OCI-LY7 (cell line): ENCODE results near the gene RNF8. TPM values are rescaled to one million over a fixed set of nuclear protein-coding genes. Genes with fewer than 3 reads are reported as not detected.

Source experiments
- BruUV-seq: library from RNA; stranded (reverse); fragments of 400-500 nt; replicated peaks from 2 replicates; lab custom pipeline; 2021; lab: Mats Ljungman, UMichigan
- CTCF ChIA-PET: fragments of 300-600 bp; sonication (Branson Sonifier 250); formaldehyde crosslinking; loops from one replicate; lab custom pipeline; 2022; ENCODE audit warnings: antibody characterized with exemption; ENCODE audit not compliant: unreplicated experiment; lab: Charles Lee
- POLR2A ChIA-PET: fragments of 300-600 bp; sonication (Branson Sonifier 250); formaldehyde crosslinking; loops from one replicate; lab custom pipeline; 2022; ENCODE audit warnings: antibody characterized with exemption; lab: Charles Lee
- DNase-seq: peaks from one replicate; pipeline ENCODE4 v3.0.0-alpha.2; 2015; ENCODE audit warnings: low spot score
- H2AFZ ChIP-seq: fragments of 200-600 bp; sonication (generic), shearing (Covaris generic); 2 replicates; pipeline ENCODE4 v1.6.1; 2014; ENCODE audit warnings: mild to moderate bottlenecking, antibody characterized with exemption, low read length, moderate library complexity
- H3K27ac ChIP-seq: fragments of 200-600 bp; sonication (generic); 2 replicates; pipeline ENCODE4 v1.5.1; 2014; ENCODE audit warnings: mixed run types, low read depth, mild to moderate bottlenecking, moderate library complexity, low read length, inconsistent platforms; ENCODE audit not compliant: poor library complexity, severe bottlenecking
- H3K36me3 ChIP-seq: fragments of 200-600 bp; sonication (generic); 2 replicates; pipeline ENCODE4 v1.6.1; 2014; ENCODE audit warnings: mild to moderate bottlenecking, antibody characterized with exemption, low read length, moderate library complexity, mixed read lengths; ENCODE audit not compliant: insufficient read depth
- H3K4me1 ChIP-seq: fragments of 200-600 bp; sonication (generic); 2 replicates; pipeline ENCODE4 v1.5.1; 2014; ENCODE audit warnings: mild to moderate bottlenecking, low read length; ENCODE audit not compliant: insufficient read depth, poor library complexity, severe bottlenecking
- H3K4me2 ChIP-seq: fragments of 200-600 bp; sonication (generic); 2 replicates; pipeline ENCODE4 v1.6.1; 2014; ENCODE audit warnings: mild to moderate bottlenecking, low read length
- H3K4me3 ChIP-seq: fragments of 200-600 bp; sonication (generic); 2 replicates; pipeline ENCODE4 v1.5.1; 2014; ENCODE audit warnings: mild to moderate bottlenecking, low read depth, low read length; ENCODE audit not compliant: poor library complexity, severe bottlenecking
- H3K79me2 ChIP-seq: fragments of 200-600 bp; sonication (generic); 2 replicates; pipeline ENCODE4 v1.6.1; 2016; ENCODE audit warnings: low read depth, mild to moderate bottlenecking, low read length, moderate library complexity, mixed read lengths; ENCODE audit not compliant: insufficient read depth
- H3K9me2 ChIP-seq: fragments of 200-600 bp; sonication (generic); 2 replicates; pipeline ENCODE4 v1.6.1; 2016; ENCODE audit warnings: mild to moderate bottlenecking, low read length, mixed read lengths; ENCODE audit not compliant: insufficient read depth
- H3K9me3 ChIP-seq: fragments of 200-600 bp; sonication (generic); 2 replicates; pipeline ENCODE4 v1.6.1; 2014; ENCODE audit warnings: mild to moderate bottlenecking, mixed run types, low read length, mixed read lengths
- H4K20me1 ChIP-seq: fragments of 200-600 bp; sonication (generic); 2 replicates; pipeline ENCODE4 v1.6.1; 2014; ENCODE audit warnings: mild to moderate bottlenecking, antibody characterized with exemption, low read length, moderate library complexity, mixed read lengths; ENCODE audit not compliant: insufficient read depth
- CTCF ChIP-seq: fragments of 200-600 bp; sonication (generic); conservative IDR thresholded peaks from 2 replicates; pipeline ENCODE4 v1.5.1; 2014; ENCODE audit warnings: mild to moderate bottlenecking, antibody characterized with exemption, low read length, moderate library complexity, mixed read lengths
- EZH2phosphoT487 ChIP-seq: fragments of 200-600 bp; sonication (generic); IDR thresholded peaks from 2 replicates; pipeline ENCODE4 v1.6.1; 2018; ENCODE audit warnings: low read depth, borderline replicate concordance, mild to moderate bottlenecking, mixed run types, antibody characterized with exemption, low read length, moderate library complexity, mixed read lengths
- intact Hi-C: fragments of 100-400 bp; cut with micrococcal nuclease; formaldehyde crosslinking; loops from one replicate; pipeline ENCODE4 v1.10.0; 2022; ENCODE audit not compliant: unreplicated experiment
- total RNA-seq, 2 experiments: library from RNA; depleted of rRNA in 1 of 2; stranded (reverse); fragments of >200 nt in 1 of 2; shearing (Covaris generic) in 1 of 2; gene quantifications; 2 replicates each; pipeline ENCODE4 v1.2.3, GENCODE V29; 2014 to 2022

Gene RNF8
- total RNA-seq, 2 experiments from 2014 or later = 19.7 to 21.8 TPM

- ChIA-PET CTCF (interaction anchor here (1.4 kb wide), 1 partner anchor 14 kb away, joined by 3 read pairs; no protein-coding TSS in a partner anchor), POLR2A (interaction anchor here (0.6 kb wide), 1 partner anchor 27 kb away, joined by 3 read pairs; no protein-coding TSS in a partner anchor)
- no peak overlapping the region for H2AFZ ChIP-seq
- H3K27ac ChIP-seq = no peak overlapping the region
- intact Hi-C loops = no loop called here
- BruUV-seq = no TSS peak
- H3K9me3 ChIP-seq = no peaks in the 10 kb centered on the region
- no peaks in the 10 kb centered on the region for H3K4me1 ChIP-seq
- no peak for DNase-seq
- H3K9me2 ChIP-seq = no peaks in the 10 kb centered on the region
- H3K4me2 ChIP-seq = no peak overlapping the region
- H3K4me3 ChIP-seq = no peak overlapping the region
- no peaks in the 10 kb centered on the region for H3K79me2 ChIP-seq
- peaks cover 53% of the 10 kb centered on the region for H3K36me3 ChIP-seq
- TF ChIP-seq CTCF = no peak
- TF ChIP-seq EZH2phosphoT487 = no peak
- no peaks in the 10 kb centered on the region for H4K20me1 ChIP-seq
Observed at GRCh38 chr6:37369321-37370201, 15.8 kb downstream of the RNF8 start.

- ChIA-PET CTCF (interaction anchor here (0.6 kb wide), 1 partner anchor 123 kb away, joined by 4 read pairs; no protein-coding TSS in a partner anchor), POLR2A (interaction anchor here (0.6 to 1.3 kb wide), 3 partner anchors 9 to 797 kb away, joined by 3 to 7 read pairs (median 5); no protein-coding TSS in a partner anchor)
- no TSS peak for BruUV-seq
- no peak for DNase-seq
- Histone ChIP-seq H3K9me2 (no peaks in the 10 kb centered on the region), H3K79me2 (no peaks in the 10 kb centered on the region), H3K9me3 (no peaks in the 10 kb centered on the region), H4K20me1 (no peaks in the 10 kb centered on the region), H3K4me3 (no peak overlapping the region), H3K4me1 (peaks cover 17% of the 10 kb centered on the region), H3K27ac (no peak overlapping the region), H2AFZ (no peak overlapping the region), H3K36me3 (peaks cover 71% of the 10 kb centered on the region), H3K4me2 (no peak overlapping the region)
- TF ChIP-seq EZH2phosphoT487 (no peak), CTCF (no peak)
- intact Hi-C loops = no loop called here
Observed at GRCh38 chr6:37371154-37372083, 17.6 kb downstream of the RNF8 start.
